Left lobe of liver (tissue), 2 donors: ENCODE results near the gene DHCR7. TPM values are rescaled to one million over a fixed set of nuclear protein-coding genes. Genes with fewer than 3 reads are reported as not detected.

Experiments
- ATAC-seq: fragments of 200-7000 bp; cut with Tn5 transposase; one replicate; pipeline ENCODE4 v1.9.1; 2020; ENCODE audit warnings: mild to moderate bottlenecking, moderate library complexity
- DNase-seq: peaks from one replicate; pipeline ENCODE4 v3.0.0-alpha.2; 2020; ENCODE audit warnings: low spot score
- total RNA-seq: library from RNA; stranded (reverse); gene quantifications from one replicate; pipeline ENCODE4 v1.2.1, GENCODE V29; 2021
- donor health status: DM: no; HTN: no; CAD: no; lungs with moderate emphysema.
- donor health status: DM: no; HTN: yes; CAD: no.

The DHCR7 gene
- total RNA-seq, 1 donor from 2014 or later = 136 TPM

GRCh38 chr11:71458146-71459070 lies 10.2 kb upstream of the DHCR7 start:
- DNase-seq = no peak

GRCh38 chr11:71456831-71457230 lies 8.6 kb upstream of the DHCR7 start:
- ATAC-seq (no peak), DNase-seq (no peak)

More at GRCh38 chr11:71458146-71459070, 10.2 kb upstream of the DHCR7 start:
- ATAC-seq = no peak

GRCh38 chr11:71456294-71456693 lies 8.1 kb upstream of the DHCR7 start:
- no peak for ATAC-seq
- DNase-seq = no peak

- ATAC-seq (no peak), DNase-seq (no peak)
Observed at GRCh38 chr11:71454470-71455113, 6.4 kb upstream of the DHCR7 start.

GRCh38 chr11:71453918-71454304 lies 5.7 kb upstream of the DHCR7 start:
- ATAC-seq (no peak), DNase-seq (no peak)

GRCh38 chr11:71453037-71453917 lies 5.1 kb upstream of the DHCR7 start, which contains the start of gene NADSYN1:
Gene NADSYN1, plus strand, starts transcription at chr11:71453203. Its CDS starts 94 bp downstream, at chr11:71453297.
- peak; percentile 99 for DNase-seq

GRCh38 chr11:71452199-71453036 lies 4.2 kb upstream of the DHCR7 start:
- DNase-seq (peak; percentile 79), ATAC-seq (peak; percentile 37)

More at GRCh38 chr11:71453037-71453917, 5.1 kb upstream of the DHCR7 start, which contains the start of gene NADSYN1:
- peak; percentile 77 for ATAC-seq

GRCh38 chr11:71451596-71452198 lies 3.5 kb upstream of the DHCR7 start:
- ATAC-seq (no peak), DNase-seq (no peak)

GRCh38 chr11:71450939-71451338 lies 2.7 kb upstream of the DHCR7 start:
- ATAC-seq = no peak
- DNase-seq = no peak

- DNase-seq = no peak
- ATAC-seq = no peak
Observed at GRCh38 chr11:71450507-71450906, 2.3 kb upstream of the DHCR7 start.

GRCh38 chr11:71449596-71449995 lies 1.4 kb upstream of the DHCR7 start:
- ATAC-seq = no peak
- no peak for DNase-seq

- DNase-seq (no peak), ATAC-seq (peak; percentile 23)
Observed at GRCh38 chr11:71447791-71448256, 369 bp downstream of the DHCR7 start.

- peak; percentile 76 for DNase-seq
Observed at GRCh38 chr11:71446942-71447688, 1.1 kb downstream of the DHCR7 start.

GRCh38 chr11:71446150-71446549 lies 2.0 kb downstream of the DHCR7 start:
- DNase-seq (no peak), ATAC-seq (no peak)

More at GRCh38 chr11:71446942-71447688, 1.1 kb downstream of the DHCR7 start:
- peak; percentile 56 for ATAC-seq

GRCh38 chr11:71444811-71445210 lies 3.4 kb downstream of the DHCR7 start:
- DNase-seq (no peak), ATAC-seq (no peak)

- ATAC-seq (no peak), DNase-seq (no peak)
Observed at GRCh38 chr11:71443736-71444445, 4.3 kb downstream of the DHCR7 start.

GRCh38 chr11:71442880-71443279 lies 5.3 kb downstream of the DHCR7 start:
- no peak for ATAC-seq
- DNase-seq = no peak

GRCh38 chr11:71442123-71442522 lies 6.1 kb downstream of the DHCR7 start:
- DNase-seq (no peak), ATAC-seq (no peak)
